ENCODE data around the gene TCP11. TPM values are rescaled to one million over a fixed set of nuclear protein-coding genes. Genes with fewer than 3 reads are reported as not detected.

The TCP11 gene
- polyA plus RNA-seq, 1 of the 3 experiments (the other 2 are of a cell fraction), result 0.16 TPM

GRCh38 chr6:35073766-35074471 is 67.2 kb downstream of the TCP11 start:
- peaks cover 0 to 9% of the 10 kb centered on the region in 2 experiments for H3K36me3 ChIP-seq (replicated peaks in 1 of 2; ENCODE audit: control insufficient read depth in 1 of 2, insufficient read depth in 2 of 2, low read length in 1 of 2)
- TF ChIP-seq REST (IDR thresholded peaks at IDR 0.05; ENCODE audit: low read depth, low read length), result no peak
- H3K27me3 ChIP-seq (ENCODE audit: insufficient read depth), result no peaks in the 10 kb centered on the region
- no peaks in the 10 kb centered on the region for H3K9me2 ChIP-seq
- POLR2A ChIA-PET, result no interaction called here
- 90% methylated on average over 20 of the region's 20 CpGs for WGBS (ENCODE audit: low lambda C conversion rate)
- CTCF ChIA-PET, result interaction anchor here (1.1 to 1.6 kb wide), 2 partner anchors 11 to 167 kb away, joined by 3 read pairs; no protein-coding TSS in a partner anchor
- H3K4me2 ChIP-seq, result no peak overlapping the region
- H3K9ac ChIP-seq, result no peak overlapping the region
- H4K20me1 ChIP-seq (ENCODE audit: insufficient read depth), result no peaks in the 10 kb centered on the region
- no peaks in the 10 kb centered on the region for H3K4me1 ChIP-seq (ENCODE audit: control insufficient read depth in 1 of 2, insufficient read depth in 2 of 2, low read depth in 1 of 2, low read length in 1 of 2)
- H3K27ac ChIP-seq (ENCODE audit: low read depth in 2 of 2, low read length in 1 of 2), result no peak overlapping the region
- H3K4me3 ChIP-seq (ENCODE audit: low read depth in 2 of 2, low read length in 1 of 2), result no peak overlapping the region
- DNase-seq, result no peak
- H3K9me3 ChIP-seq, result no peaks in the 10 kb centered on the region
- no peaks in the 10 kb centered on the region for H3K79me2 ChIP-seq (ENCODE audit: insufficient read depth)
- no peaks in the 10 kb centered on the region for H3F3A ChIP-seq (replicated peaks; ENCODE audit: insufficient read depth)
- H2AFZ ChIP-seq (ENCODE audit: low read depth), result no peak overlapping the region

GRCh38 chr6:35073211-35073610 is 67.9 kb downstream of the TCP11 start:
- H3K27me3 ChIP-seq (ENCODE audit: insufficient read depth), result no peaks in the 10 kb centered on the region
- H4K20me1 ChIP-seq (ENCODE audit: insufficient read depth), result no peaks in the 10 kb centered on the region
- no peak overlapping the region for H3K4me2 ChIP-seq
- H3K27ac ChIP-seq (ENCODE audit: low read depth in 2 of 2, low read length in 1 of 2), result no peak overlapping the region
- H3K79me2 ChIP-seq (ENCODE audit: insufficient read depth), result no peaks in the 10 kb centered on the region
- WGBS (ENCODE audit: low lambda C conversion rate), result 98% methylated on average over 8 of the region's 10 CpGs
- POLR2A ChIA-PET, result no interaction called here
- CTCF ChIA-PET, result interaction anchor here (1.6 kb wide), 1 partner anchor 168 kb away, joined by 3 read pairs; no protein-coding TSS in a partner anchor
- TF ChIP-seq IRF3 (IDR thresholded peaks at IDR 0.05; ENCODE audit: low read depth, low read length), result no peak
- no peak for TF ChIP-seq RFX5 (IDR thresholded peaks at IDR 0.05; ENCODE audit: low read length)
- no peak for TF ChIP-seq MEF2A (IDR thresholded peaks at IDR 0.05; ENCODE audit: borderline replicate concordance, low read depth)
- no peak for TF ChIP-seq SMC3 (IDR thresholded peaks at IDR 0.05; ENCODE audit: low read depth, low read length)
- TF ChIP-seq MXI1 (IDR thresholded peaks at IDR 0.05; ENCODE audit: low read depth, low read length), result no peak
- no peak for TF ChIP-seq ZBTB33 (IDR thresholded peaks at IDR 0.05; ENCODE audit: borderline replicate concordance, low read depth)
- no peak for TF ChIP-seq RCOR1 (IDR thresholded peaks at IDR 0.05; ENCODE audit: low read length)
- no peak for TF ChIP-seq TEAD4 (IDR thresholded peaks at IDR 0.05; ENCODE audit: borderline replicate concordance, insufficient read depth)
- no peak for TF ChIP-seq YY1 (IDR thresholded peaks at IDR 0.05; ENCODE audit: low read depth)
- no peak overlapping the region for H3K9ac ChIP-seq
- H2AFZ ChIP-seq (ENCODE audit: low read depth), result no peak overlapping the region
- no peaks in the 10 kb centered on the region for H3K9me3 ChIP-seq
- DNase-seq, result no peak
- H3F3A ChIP-seq (replicated peaks; ENCODE audit: insufficient read depth), result no peaks in the 10 kb centered on the region
- no peak overlapping the region for H3K4me3 ChIP-seq (ENCODE audit: low read depth in 2 of 2, low read length in 1 of 2)
- peaks cover 0 to 3% of the 10 kb centered on the region in 2 experiments for H3K36me3 ChIP-seq (replicated peaks in 1 of 2; ENCODE audit: control insufficient read depth in 1 of 2, insufficient read depth in 2 of 2, low read length in 1 of 2)
- H3K4me1 ChIP-seq (ENCODE audit: control insufficient read depth in 1 of 2, insufficient read depth in 2 of 2, low read depth in 1 of 2, low read length in 1 of 2), result no peaks in the 10 kb centered on the region
- no peaks in the 10 kb centered on the region for H3K9me2 ChIP-seq

All from SK-N-SH (cell line).